B cell (primary cell): ENCODE results near the gene SHH.

Experiments used
- CTCF ChIP-seq: fragments of 200-600 bp; IDR thresholded peaks from one replicate; pipeline ENCODE4 v1.8.0; 2022; ENCODE audit warnings: antibody characterized with exemption, mild to moderate bottlenecking
- EZH2 ChIP-seq: IDR thresholded peaks from 2 replicates; pipeline ENCODE4 v1.6.1; 2012; ENCODE audit warnings: borderline replicate concordance, low read depth, mild to moderate bottlenecking, moderate library complexity, low read length; ENCODE audit not compliant: insufficient read depth, poor library complexity, severe bottlenecking

GRCh38 chr7:155829796-155830470 is 17.7 kb upstream of the SHH start:
- TF ChIP-seq CTCF (no peak), EZH2 (no peak)
